Stimulated activated CD4-positive, alpha-beta T cell treated with anti-CD3 and anti-CD28 coated beads, Interleukin-4, amount 100 ng/mL, for 4 hours (primary cell): ENCODE measurements around the gene TTC28.
"Not testable (repeated sequence)": the region's sequence is repeated elsewhere in the genome, so short reads cannot be mapped to it uniquely, and the experiment has no call there.

ENCODE experiments used
- DNase-seq, 2 experiments: peaks; one replicate each; pipeline ENCODE4 v3.0.0-alpha.2; 2020

Gene TTC28

GRCh38 chr22:28398355-28398754 lies 281.3 kb downstream of the TTC28 start:
- no peak for DNase-seq

GRCh38 chr22:28397306-28397705 lies 282.3 kb downstream of the TTC28 start:
- DNase-seq = no peak

GRCh38 chr22:28395920-28396753 lies 283.5 kb downstream of the TTC28 start:
- no peak for DNase-seq

GRCh38 chr22:28395520-28395919 lies 284.1 kb downstream of the TTC28 start:
- no peak for DNase-seq

GRCh38 chr22:28394513-28395110 lies 285.0 kb downstream of the TTC28 start:
- DNase-seq = no peak

- DNase-seq = no peak
Observed at GRCh38 chr22:28381429-28382167, 298.0 kb downstream of the TTC28 start.

- no peak for DNase-seq
Observed at GRCh38 chr22:28379951-28380350, 299.7 kb downstream of the TTC28 start.

GRCh38 chr22:28379075-28379779 lies 300.4 kb downstream of the TTC28 start:
- no peak for DNase-seq

- no peak for DNase-seq
Observed at GRCh38 chr22:28375761-28376534, 303.7 kb downstream of the TTC28 start.

GRCh38 chr22:28373831-28374230 lies 305.8 kb downstream of the TTC28 start:
- DNase-seq = no peak

GRCh38 chr22:28369854-28370253 lies 309.8 kb downstream of the TTC28 start:
- DNase-seq = no peak

- DNase-seq = no peak
Observed at GRCh38 chr22:28366856-28367255, 312.8 kb downstream of the TTC28 start.

GRCh38 chr22:28365371-28365770 lies 314.3 kb downstream of the TTC28 start:
- DNase-seq = no peak

- DNase-seq = not testable (repeated sequence)
Observed at GRCh38 chr22:28364105-28364504, 315.5 kb downstream of the TTC28 start.

GRCh38 chr22:28360939-28361338 lies 318.7 kb downstream of the TTC28 start:
- DNase-seq = no peak

- DNase-seq = no peak
Observed at GRCh38 chr22:28358312-28358711, 321.3 kb downstream of the TTC28 start.

GRCh38 chr22:28357193-28357592 lies 322.4 kb downstream of the TTC28 start:
- no peak for DNase-seq

- no peak for DNase-seq
Observed at GRCh38 chr22:28351476-28351875, 328.2 kb downstream of the TTC28 start.

- no peak for DNase-seq
Observed at GRCh38 chr22:28348613-28349609, 330.7 kb downstream of the TTC28 start.

GRCh38 chr22:28346308-28346707 lies 333.3 kb downstream of the TTC28 start:
- DNase-seq = no peak
